WTC11 (cell line): ENCODE data around the gene KRTAP19-3. TPM values are rescaled to one million over a fixed set of nuclear protein-coding genes. Genes with fewer than 3 reads are reported as not detected.

Experiments used
- ATAC-seq: fragments of 200-7000 bp; cut with Tn5 transposase; 2 replicates; pipeline ENCODE4 v1.10.0; 2021; ENCODE audit warnings: mild to moderate bottlenecking, moderate library complexity
- CTCF ChIA-PET: fragments of 300-600 bp; sonication (Branson Sonifier 250); formaldehyde crosslinking; loops from one replicate; lab custom pipeline; 2021; ENCODE audit warnings: antibody characterized with exemption; lab: Charles Lee
- POLR2A ChIA-PET: fragments of 350-600 bp; sonication (Branson Sonifier 250); formaldehyde crosslinking; loops from one replicate; lab custom pipeline; 2021; ENCODE audit warnings: antibody characterized with exemption; lab: Charles Lee
- DNase-seq: peaks from one replicate; pipeline ENCODE4 v3.0.0; 2021; ENCODE audit warnings: low spot score
- H3K27ac Mint-ChIP-seq: 2 replicates; pipeline ENCODE4 v1.8.0; 2021; ENCODE audit warnings: mixed read lengths
- H3K27me3 Mint-ChIP-seq: 2 replicates; pipeline ENCODE4 v1.8.0; 2021; ENCODE audit warnings: low read depth, mild to moderate bottlenecking, moderate library complexity, mixed read lengths
- H3K36me3 Mint-ChIP-seq: 2 replicates; pipeline ENCODE4 v1.8.0; 2021; ENCODE audit warnings: mixed read lengths
- H3K4me1 Mint-ChIP-seq: 2 replicates; pipeline ENCODE4 v1.8.0; 2022; ENCODE audit warnings: mixed read lengths
- H3K4me3 Mint-ChIP-seq: 2 replicates; pipeline ENCODE4 v1.8.0; 2021; ENCODE audit warnings: mild to moderate bottlenecking, moderate library complexity, mixed read lengths
- H3K9me3 Mint-ChIP-seq: 2 replicates; pipeline ENCODE4 v1.8.0; 2021; ENCODE audit warnings: mixed read lengths
- AR ChIP-seq: fragments of 250-450 bp; sonication (Bioruptor Pico); IDR thresholded peaks from 2 replicates; pipeline ENCODE4 v1.9.0; 2021; ENCODE audit warnings: mild to moderate bottlenecking
- E2F1 ChIP-seq: sonication (generic); formaldehyde crosslinking; IDR thresholded peaks from 2 replicates; pipeline ENCODE4 v1.8.0; 2022; ENCODE audit warnings: mild to moderate bottlenecking, missing genetic modification reagents
- FOXP1 ChIP-seq: sonication (generic); formaldehyde crosslinking; IDR thresholded peaks from 2 replicates; pipeline ENCODE4 v1.8.0; 2022; ENCODE audit warnings: missing genetic modification reagents, mild to moderate bottlenecking, moderate library complexity, borderline replicate concordance
- HMGA2 ChIP-seq: fragments of 250-450 bp; sonication (Bioruptor Pico); IDR thresholded peaks from 2 replicates; pipeline ENCODE4 v1.4.0; 2021; ENCODE audit warnings: mild to moderate bottlenecking, moderate library complexity
- IRF2 ChIP-seq: sonication (generic); formaldehyde crosslinking; IDR thresholded peaks from 2 replicates; pipeline ENCODE4 v1.8.0; 2022; ENCODE audit warnings: low read depth, missing genetic modification reagents, borderline replicate concordance
- NFYB ChIP-seq: sonication (generic); formaldehyde crosslinking; conservative IDR thresholded peaks from 2 replicates; pipeline ENCODE4 v1.8.0; 2022; ENCODE audit warnings: low read depth, missing genetic modification reagents
- PRDM15 ChIP-seq: sonication (generic); formaldehyde crosslinking; IDR thresholded peaks from 2 replicates; pipeline ENCODE4 v1.8.0; 2022; ENCODE audit warnings: missing genetic modification reagents
- RORB ChIP-seq: fragments of 250-450 bp; sonication (Bioruptor Pico); IDR thresholded peaks from 2 replicates; pipeline ENCODE4 v1.9.0; 2021; ENCODE audit warnings: mild to moderate bottlenecking
- TEAD4 ChIP-seq: sonication (generic); formaldehyde crosslinking; IDR thresholded peaks from 2 replicates; pipeline ENCODE4 v1.8.0; 2022; ENCODE audit warnings: mild to moderate bottlenecking, missing genetic modification reagents
- ZNF138 ChIP-seq: sonication (generic); formaldehyde crosslinking; conservative IDR thresholded peaks from 2 replicates; pipeline ENCODE4 v1.8.1; 2022; ENCODE audit warnings: mild to moderate bottlenecking, moderate library complexity, missing genetic modification reagents
- ZNF281 ChIP-seq: sonication (generic); formaldehyde crosslinking; IDR thresholded peaks from 2 replicates; pipeline ENCODE4 v1.8.0; 2023; ENCODE audit warnings: mild to moderate bottlenecking, missing genetic modification reagents
- ZNF317 ChIP-seq: sonication (generic); formaldehyde crosslinking; IDR thresholded peaks from 2 replicates; pipeline ENCODE4 v1.8.1; 2023; ENCODE audit warnings: low read depth, mild to moderate bottlenecking, moderate library complexity, missing genetic modification reagents, borderline replicate concordance
- ZSCAN18 ChIP-seq: fragments of 250-450 bp; sonication (Bioruptor Pico); IDR thresholded peaks from 2 replicates; pipeline ENCODE4 v2.1.2; 2022; ENCODE audit warnings: mild to moderate bottlenecking, moderate library complexity
- total RNA-seq: library from RNA; stranded (reverse); gene quantifications from 3 replicates; pipeline ENCODE4 v1.2.3, GENCODE V29; 2021
- TF ChIP-seq, protein P1 (sequence below): sonication (generic); formaldehyde crosslinking; conservative IDR thresholded peaks from 2 replicates; pipeline ENCODE4 v1.8.1; 2023; ENCODE audit warnings: mild to moderate bottlenecking, low read depth, missing genetic modification reagents, moderate library complexity
- TF ChIP-seq, protein P2 (sequence below): sonication (generic); formaldehyde crosslinking; IDR thresholded peaks from 2 replicates; pipeline ENCODE4 v1.8.0; 2022; ENCODE audit warnings: mild to moderate bottlenecking, missing genetic modification reagents
- TF ChIP-seq, protein P3 (sequence below): sonication (generic); formaldehyde crosslinking; IDR thresholded peaks from 2 replicates; pipeline ENCODE4 v1.8.0; 2022; ENCODE audit warnings: mild to moderate bottlenecking, missing genetic modification reagents
- TF ChIP-seq, protein P4 (sequence below): fragments of 250-450 bp; sonication (Bioruptor Pico); conservative IDR thresholded peaks from 2 replicates; pipeline ENCODE4 v1.9.0; 2021; ENCODE audit warnings: mild to moderate bottlenecking

Gene KRTAP19-3
- total RNA-seq, 1 experiment from 2014 or later = not detected

GRCh38 chr21:30515681-30516080 is 23.9 kb upstream of the KRTAP19-3 start:
- CTCF ChIA-PET = interaction anchor here (2.0 kb wide), 1 partner anchor 10 kb away, joined by 11 read pairs; no protein-coding TSS in a partner anchor

More at GRCh38 chr21:30515681-30516080, 23.9 kb upstream of the KRTAP19-3 start:
- no peak for DNase-seq
- no peak for TF ChIP-seq IRF2 (CRISPR knock-in tag)
- no peak for TF ChIP-seq NFYB
- TF ChIP-seq, protein P1, sequence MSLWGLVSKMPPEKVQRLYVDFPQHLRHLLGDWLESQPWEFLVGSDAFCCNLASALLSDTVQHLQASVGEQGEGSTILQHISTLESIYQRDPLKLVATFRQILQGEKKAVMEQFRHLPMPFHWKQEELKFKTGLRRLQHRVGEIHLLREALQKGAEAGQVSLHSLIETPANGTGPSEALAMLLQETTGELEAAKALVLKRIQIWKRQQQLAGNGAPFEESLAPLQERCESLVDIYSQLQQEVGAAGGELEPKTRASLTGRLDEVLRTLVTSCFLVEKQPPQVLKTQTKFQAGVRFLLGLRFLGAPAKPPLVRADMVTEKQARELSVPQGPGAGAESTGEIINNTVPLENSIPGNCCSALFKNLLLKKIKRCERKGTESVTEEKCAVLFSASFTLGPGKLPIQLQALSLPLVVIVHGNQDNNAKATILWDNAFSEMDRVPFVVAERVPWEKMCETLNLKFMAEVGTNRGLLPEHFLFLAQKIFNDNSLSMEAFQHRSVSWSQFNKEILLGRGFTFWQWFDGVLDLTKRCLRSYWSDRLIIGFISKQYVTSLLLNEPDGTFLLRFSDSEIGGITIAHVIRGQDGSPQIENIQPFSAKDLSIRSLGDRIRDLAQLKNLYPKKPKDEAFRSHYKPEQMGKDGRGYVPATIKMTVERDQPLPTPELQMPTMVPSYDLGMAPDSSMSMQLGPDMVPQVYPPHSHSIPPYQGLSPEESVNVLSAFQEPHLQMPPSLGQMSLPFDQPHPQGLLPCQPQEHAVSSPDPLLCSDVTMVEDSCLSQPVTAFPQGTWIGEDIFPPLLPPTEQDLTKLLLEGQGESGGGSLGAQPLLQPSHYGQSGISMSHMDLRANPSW = no peak
- TF ChIP-seq RORB (CRISPR knock-in tag) = no peak
- TF ChIP-seq, protein P2, sequence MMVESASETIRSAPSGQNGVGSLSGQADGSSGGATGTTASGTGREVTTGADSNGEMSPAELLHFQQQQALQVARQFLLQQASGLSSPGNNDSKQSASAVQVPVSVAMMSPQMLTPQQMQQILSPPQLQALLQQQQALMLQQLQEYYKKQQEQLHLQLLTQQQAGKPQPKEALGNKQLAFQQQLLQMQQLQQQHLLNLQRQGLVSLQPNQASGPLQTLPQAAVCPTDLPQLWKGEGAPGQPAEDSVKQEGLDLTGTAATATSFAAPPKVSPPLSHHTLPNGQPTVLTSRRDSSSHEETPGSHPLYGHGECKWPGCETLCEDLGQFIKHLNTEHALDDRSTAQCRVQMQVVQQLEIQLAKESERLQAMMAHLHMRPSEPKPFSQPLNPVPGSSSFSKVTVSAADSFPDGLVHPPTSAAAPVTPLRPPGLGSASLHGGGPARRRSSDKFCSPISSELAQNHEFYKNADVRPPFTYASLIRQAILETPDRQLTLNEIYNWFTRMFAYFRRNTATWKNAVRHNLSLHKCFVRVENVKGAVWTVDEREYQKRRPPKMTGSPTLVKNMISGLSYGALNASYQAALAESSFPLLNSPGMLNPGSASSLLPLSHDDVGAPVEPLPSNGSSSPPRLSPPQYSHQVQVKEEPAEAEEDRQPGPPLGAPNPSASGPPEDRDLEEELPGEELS (CRISPR knock-in tag) = no peak
- no peak for TF ChIP-seq PRDM15 (CRISPR knock-in tag)
- TF ChIP-seq E2F1 (CRISPR knock-in tag) = no peak
- no peak for TF ChIP-seq HMGA2 (CRISPR knock-in tag)
- TF ChIP-seq AR (CRISPR knock-in tag) = no peak
- TF ChIP-seq FOXP1 (CRISPR knock-in tag) = no peak
- TF ChIP-seq, protein P3, sequence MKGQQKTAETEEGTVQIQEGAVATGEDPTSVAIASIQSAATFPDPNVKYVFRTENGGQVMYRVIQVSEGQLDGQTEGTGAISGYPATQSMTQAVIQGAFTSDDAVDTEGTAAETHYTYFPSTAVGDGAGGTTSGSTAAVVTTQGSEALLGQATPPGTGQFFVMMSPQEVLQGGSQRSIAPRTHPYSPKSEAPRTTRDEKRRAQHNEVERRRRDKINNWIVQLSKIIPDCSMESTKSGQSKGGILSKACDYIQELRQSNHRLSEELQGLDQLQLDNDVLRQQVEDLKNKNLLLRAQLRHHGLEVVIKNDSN (CRISPR knock-in tag) = no peak
- no peak for TF ChIP-seq ZNF281 (CRISPR knock-in tag)
- TF ChIP-seq TEAD4 (CRISPR knock-in tag) = no peak
- TF ChIP-seq, protein P4, sequence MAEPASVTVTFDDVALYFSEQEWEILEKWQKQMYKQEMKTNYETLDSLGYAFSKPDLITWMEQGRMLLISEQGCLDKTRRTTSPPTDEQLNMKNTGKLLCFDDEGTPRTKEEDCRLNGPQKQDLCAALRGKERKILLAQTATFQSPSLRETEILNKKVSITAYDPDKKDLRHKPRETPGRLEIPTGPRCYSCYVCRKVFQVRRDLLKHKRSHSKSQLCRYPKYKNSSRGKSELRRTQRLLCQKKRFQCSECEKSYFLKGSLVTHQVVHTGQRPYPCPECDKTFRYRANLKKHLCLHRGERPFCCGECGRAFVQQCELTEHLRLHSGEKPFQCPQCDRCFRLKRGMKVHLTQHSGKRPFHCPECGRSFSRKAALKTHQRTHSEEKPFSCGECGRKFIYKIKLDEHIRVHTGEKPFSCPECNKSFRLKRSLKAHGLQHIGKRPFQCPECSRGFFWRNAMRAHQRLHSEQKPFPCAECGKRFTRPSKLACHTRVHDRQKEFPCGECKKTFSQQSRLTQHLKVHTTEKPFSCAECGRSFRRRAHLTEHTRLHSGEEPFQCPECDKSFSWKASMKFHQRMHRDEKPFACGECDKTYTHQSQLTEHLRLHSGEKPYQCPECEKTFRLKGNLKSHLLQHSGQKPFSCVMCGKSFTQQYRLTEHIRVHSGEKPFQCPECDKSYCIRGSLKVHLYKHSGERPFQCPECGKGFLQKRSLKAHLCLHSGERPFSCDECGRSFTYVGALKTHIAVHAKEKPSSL = no peak
- no peak for TF ChIP-seq ZNF138 (CRISPR knock-in tag)
- no peak for TF ChIP-seq ZNF317
- TF ChIP-seq ZSCAN18 = no peak
- TF ChIP-seq, all 79 proteins: peak for 0
- ATAC-seq = 0 out of 2 replicates have a peak, but pooled peaks have one; percentile 34
- Mint-ChIP-seq H3K4me1 (peaks cover 14% of the 10 kb centered on the region), H3K27me3 (no peaks in the 10 kb centered on the region; the same call in 1 of the 2 replicates), H3K36me3 (no peaks in the 10 kb centered on the region), H3K9me3 (peaks cover 12% of the 10 kb centered on the region), H3K4me3 (no peak overlapping the region), H3K27ac (no peak overlapping the region)
- POLR2A ChIA-PET = no interaction called here
